HepG2 (cell line): Measurements from ENCODE around the gene SPATS2. TPM values are rescaled to one million over a fixed set of nuclear protein-coding genes. Genes with fewer than 3 reads are reported as not detected.

Experiments used
- ASH2L ChIP-seq: fragments of 300-600, 200-600 bp; sonication (generic); IDR thresholded peaks from 2 replicates; pipeline ENCODE4 v1.7.0; 2017; ENCODE audit warnings: low read depth, mild to moderate bottlenecking, moderate library complexity, mixed read lengths, low read length; ENCODE audit not compliant: insufficient read length
- CHCHD3 ChIP-seq: sonication (generic); formaldehyde crosslinking; IDR thresholded peaks from 2 replicates; pipeline ENCODE4 v1.8.0; 2022; ENCODE audit warnings: mild to moderate bottlenecking, missing genetic modification reagents, moderate library complexity
- DNMT1 ChIP-seq: sonication (generic); formaldehyde crosslinking; IDR thresholded peaks from 2 replicates; pipeline ENCODE4 v1.5.1; 2020; ENCODE audit warnings: mild to moderate bottlenecking, missing genetic modification reagents
- EHMT2 ChIP-seq: fragments of 200-600 bp; sonication (generic); IDR thresholded peaks from 2 replicates; pipeline ENCODE4 v1.7.0; 2017; ENCODE audit warnings: antibody characterized with exemption, low read depth, low read length, borderline replicate concordance
- EZH2 ChIP-seq: conservative IDR thresholded peaks from 2 replicates; pipeline ENCODE4 v1.6.1; 2012; ENCODE audit warnings: mild to moderate bottlenecking, low read depth, low read length, moderate library complexity
- HNF4G ChIP-seq, 2 experiments: sonication (generic) in 1 of 2; formaldehyde crosslinking in 1 of 2; IDR thresholded peaks; 2 replicates each; pipeline versions ENCODE4 v1.4.0 to v1.6.1; 2011 to 2020; ENCODE audit warnings: borderline replicate concordance in 2 of 2, low read depth in 2 of 2, mild to moderate bottlenecking in 2 of 2, low read length in 1 of 2, missing genetic modification reagents in 1 of 2, moderate library complexity in 1 of 2
- MIXL1 ChIP-seq: IDR thresholded peaks from 2 replicates; pipeline ENCODE4 v1.6.1; 2016
- SP1 ChIP-seq, 2 experiments: fragments of 450-650 bp in 1 of 2; sonication (generic) in 1 of 2; formaldehyde crosslinking in 1 of 2; IDR thresholded peaks; 2 replicates each; pipeline versions ENCODE4 v1.4.0 to v1.6.1; 2016 to 2020; ENCODE audit warnings: missing genetic modification reagents in 1 of 2
- ZNF501 ChIP-seq: sonication (generic); formaldehyde crosslinking; IDR thresholded peaks from 2 replicates; pipeline ENCODE4 v1.5.1; 2020; ENCODE audit warnings: mild to moderate bottlenecking, moderate library complexity, missing genetic modification reagents
- ZNF543 ChIP-seq: sonication (generic); formaldehyde crosslinking; IDR thresholded peaks from 2 replicates; pipeline ENCODE4 v1.4.0; 2020; ENCODE audit warnings: mild to moderate bottlenecking, missing genetic modification reagents
- ZNF564 ChIP-seq: sonication (generic); formaldehyde crosslinking; IDR thresholded peaks from 2 replicates; pipeline ENCODE4 v1.8.1; 2023; ENCODE audit warnings: mild to moderate bottlenecking, missing genetic modification reagents
- ZNF672 ChIP-seq: sonication (generic); formaldehyde crosslinking; IDR thresholded peaks from 2 replicates; pipeline ENCODE4 v1.8.1; 2022; ENCODE audit warnings: missing genetic modification reagents
- ZNF816 ChIP-seq: sonication (generic); formaldehyde crosslinking; IDR thresholded peaks from 2 replicates; pipeline ENCODE4 v1.8.0; 2022; ENCODE audit warnings: missing genetic modification reagents, mild to moderate bottlenecking, borderline replicate concordance
- ZNF891 ChIP-seq: sonication (generic); formaldehyde crosslinking; IDR thresholded peaks from 2 replicates; pipeline ENCODE4 v1.5.0; 2020; ENCODE audit warnings: mild to moderate bottlenecking, missing genetic modification reagents
- polyA plus RNA-seq, 8 experiments: library from polyadenylated mRNA; depleted of rRNA in 3 of 8; stranded (reverse) in 7 of 8; unstranded in 1 of 8; fragments of >200 nt; fragmentation: Illumina TruSeq in 4 of 8; extraction: Trizol in 4 of 8; gene quantifications; 2 replicates each; pipeline versions ENCODE4 v1.2.1 to v1.2.3, GENCODE V29; 2011 to 2016; ENCODE audit warnings: low read depth in 4 of 8, missing spikeins in 1 of 8, mixed read lengths in 1 of 8; ENCODE audit not compliant: insufficient read depth in 1 of 8
- total RNA-seq, 5 experiments: library from RNA; depleted of rRNA; stranded (reverse); fragments of >200 nt; fragmentation: Illumina TruSeq; extraction: Trizol; gene quantifications; 2 replicates each; pipeline ENCODE4 v1.2.3, GENCODE V29; 2016; ENCODE audit warnings: low read depth in 1 of 5
- TF ChIP-seq, protein P1 (sequence below): sonication (generic); formaldehyde crosslinking; IDR thresholded peaks from 2 replicates; pipeline ENCODE4 v1.4.0; 2020; ENCODE audit warnings: missing genetic modification reagents, borderline replicate concordance
- TF ChIP-seq, protein P2 (sequence below): sonication (generic); formaldehyde crosslinking; IDR thresholded peaks from 2 replicates; pipeline ENCODE4 v1.4.0; 2020; ENCODE audit warnings: missing genetic modification reagents
- TF ChIP-seq, protein P3 (sequence below): sonication (generic); formaldehyde crosslinking; IDR thresholded peaks from 2 replicates; pipeline ENCODE4 v1.4.0; 2020; ENCODE audit warnings: missing genetic modification reagents
- TF ChIP-seq, protein P4 (sequence below), 2 experiments: sonication (generic) in 1 of 2; formaldehyde crosslinking in 1 of 2; IDR thresholded peaks; 2 replicates each; pipeline versions ENCODE4 v1.5.1 to v1.6.1; 2011 to 2020; ENCODE audit warnings: borderline replicate concordance in 1 of 2, low read depth in 1 of 2, low read length in 1 of 2, mild to moderate bottlenecking in 1 of 2, missing genetic modification reagents in 1 of 2, moderate library complexity in 1 of 2

SPATS2 gene
- total and polyA plus RNA-seq, 2 of the 13 experiments (the other 11 are each of a cell fraction or from before 2014, with no cell fraction given) = 19.3 to 28.1 TPM

DNA sequence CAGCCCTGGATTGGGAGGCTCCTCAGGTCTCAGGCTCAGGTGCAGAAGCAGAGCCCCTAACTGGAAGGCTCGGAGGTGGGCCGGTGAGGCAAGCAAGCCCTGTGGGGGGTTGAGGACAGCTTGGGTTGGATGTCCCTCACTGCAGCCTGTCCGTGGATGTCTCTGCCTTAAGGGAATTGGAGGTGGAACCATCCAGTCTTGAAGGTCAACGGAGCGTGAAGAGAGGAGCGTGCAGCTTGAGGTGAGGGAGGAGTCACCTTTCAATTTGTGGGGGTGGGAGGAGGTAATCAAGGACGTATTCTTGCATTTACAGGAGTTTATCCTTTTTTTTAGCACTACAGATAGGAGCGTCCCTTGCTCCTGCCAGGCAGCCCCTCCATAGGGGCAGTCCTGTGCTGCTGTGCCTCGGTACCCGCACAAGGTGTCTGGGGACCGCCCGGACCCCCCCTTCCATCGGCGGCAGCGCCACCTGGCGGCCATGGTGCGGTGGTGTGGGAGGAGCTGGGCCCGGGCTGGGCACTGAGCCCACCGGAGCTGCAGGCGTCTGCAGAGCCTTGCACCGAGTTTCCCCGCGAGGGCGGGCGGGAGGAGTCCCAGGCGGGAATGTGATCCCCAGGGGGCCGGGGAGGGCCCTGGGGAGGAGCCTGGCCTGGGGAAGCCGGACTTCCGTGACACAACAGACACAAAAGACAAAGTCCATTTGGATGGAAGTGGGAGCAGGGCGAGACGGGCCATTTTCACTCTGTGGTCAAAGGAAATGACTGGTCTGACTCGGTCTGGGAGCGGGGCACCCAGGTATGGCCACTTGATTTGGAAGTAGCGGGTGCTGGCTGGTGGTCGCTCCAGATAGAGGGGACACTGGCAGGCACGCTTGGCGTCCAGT, 19.7 kb upstream of the SPATS2 start (continued):
- TF ChIP-seq ASH2L (peak; percentile 71), ZNF543 (CRISPR knock-in tag) (0 out of 2 replicates have a peak, but pooled peaks have one; percentile 82), ZNF564 (no peak; the same call in 1 of the 2 replicates), ZNF816 (peak; percentile 95), ZNF891 (CRISPR knock-in tag) (peak; percentile 61; the same call in 1 of the 2 replicates), EZH2 (peak; percentile 95), EHMT2 (no peak), DNMT1 (CRISPR knock-in tag) (no peak), ZNF501 (CRISPR knock-in tag) (peak; percentile 76), CHCHD3 (CRISPR knock-in tag) (no peak), HNF4G (IDR thresholded peaks at IDR 0.05; ENCODE audit: borderline replicate concordance, low read depth, low read length) (peak; percentile 89), HNF4G (CRISPR knock-in tag; IDR thresholded peaks at IDR 0.05; ENCODE audit: borderline replicate concordance, low read depth) (peak; percentile 95), ZNF672 (CRISPR knock-in tag) (no peak), MIXL1 (no peak), SP1 (IDR thresholded peaks at IDR 0.05) (no peak), SP1 (CRISPR knock-in tag; IDR thresholded peaks at IDR 0.05) (peak; percentile 64)
- TF ChIP-seq, protein P1, sequence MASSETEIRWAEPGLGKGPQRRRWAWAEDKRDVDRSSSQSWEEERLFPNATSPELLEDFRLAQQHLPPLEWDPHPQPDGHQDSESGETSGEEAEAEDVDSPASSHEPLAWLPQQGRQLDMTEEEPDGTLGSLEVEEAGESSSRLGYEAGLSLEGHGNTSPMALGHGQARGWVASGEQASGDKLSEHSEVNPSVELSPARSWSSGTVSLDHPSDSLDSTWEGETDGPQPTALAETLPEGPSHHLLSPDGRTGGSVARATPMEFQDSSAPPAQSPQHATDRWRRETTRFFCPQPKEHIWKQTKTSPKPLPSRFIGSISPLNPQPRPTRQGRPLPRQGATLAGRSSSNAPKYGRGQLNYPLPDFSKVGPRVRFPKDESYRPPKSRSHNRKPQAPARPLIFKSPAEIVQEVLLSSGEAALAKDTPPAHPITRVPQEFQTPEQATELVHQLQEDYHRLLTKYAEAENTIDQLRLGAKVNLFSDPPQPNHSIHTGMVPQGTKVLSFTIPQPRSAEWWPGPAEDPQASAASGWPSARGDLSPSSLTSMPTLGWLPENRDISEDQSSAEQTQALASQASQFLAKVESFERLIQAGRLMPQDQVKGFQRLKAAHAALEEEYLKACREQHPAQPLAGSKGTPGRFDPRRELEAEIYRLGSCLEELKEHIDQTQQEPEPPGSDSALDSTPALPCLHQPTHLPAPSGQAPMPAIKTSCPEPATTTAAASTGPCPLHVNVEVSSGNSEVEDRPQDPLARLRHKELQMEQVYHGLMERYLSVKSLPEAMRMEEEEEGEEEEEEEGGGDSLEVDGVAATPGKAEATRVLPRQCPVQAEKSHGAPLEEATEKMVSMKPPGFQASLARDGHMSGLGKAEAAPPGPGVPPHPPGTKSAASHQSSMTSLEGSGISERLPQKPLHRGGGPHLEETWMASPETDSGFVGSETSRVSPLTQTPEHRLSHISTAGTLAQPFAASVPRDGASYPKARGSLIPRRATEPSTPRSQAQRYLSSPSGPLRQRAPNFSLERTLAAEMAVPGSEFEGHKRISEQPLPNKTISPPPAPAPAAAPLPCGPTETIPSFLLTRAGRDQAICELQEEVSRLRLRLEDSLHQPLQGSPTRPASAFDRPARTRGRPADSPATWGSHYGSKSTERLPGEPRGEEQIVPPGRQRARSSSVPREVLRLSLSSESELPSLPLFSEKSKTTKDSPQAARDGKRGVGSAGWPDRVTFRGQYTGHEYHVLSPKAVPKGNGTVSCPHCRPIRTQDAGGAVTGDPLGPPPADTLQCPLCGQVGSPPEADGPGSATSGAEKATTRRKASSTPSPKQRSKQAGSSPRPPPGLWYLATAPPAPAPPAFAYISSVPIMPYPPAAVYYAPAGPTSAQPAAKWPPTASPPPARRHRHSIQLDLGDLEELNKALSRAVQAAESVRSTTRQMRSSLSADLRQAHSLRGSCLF (CRISPR knock-in tag) = peak; percentile 88; the same call in 1 of the 2 replicates
- TF ChIP-seq, protein P2, sequence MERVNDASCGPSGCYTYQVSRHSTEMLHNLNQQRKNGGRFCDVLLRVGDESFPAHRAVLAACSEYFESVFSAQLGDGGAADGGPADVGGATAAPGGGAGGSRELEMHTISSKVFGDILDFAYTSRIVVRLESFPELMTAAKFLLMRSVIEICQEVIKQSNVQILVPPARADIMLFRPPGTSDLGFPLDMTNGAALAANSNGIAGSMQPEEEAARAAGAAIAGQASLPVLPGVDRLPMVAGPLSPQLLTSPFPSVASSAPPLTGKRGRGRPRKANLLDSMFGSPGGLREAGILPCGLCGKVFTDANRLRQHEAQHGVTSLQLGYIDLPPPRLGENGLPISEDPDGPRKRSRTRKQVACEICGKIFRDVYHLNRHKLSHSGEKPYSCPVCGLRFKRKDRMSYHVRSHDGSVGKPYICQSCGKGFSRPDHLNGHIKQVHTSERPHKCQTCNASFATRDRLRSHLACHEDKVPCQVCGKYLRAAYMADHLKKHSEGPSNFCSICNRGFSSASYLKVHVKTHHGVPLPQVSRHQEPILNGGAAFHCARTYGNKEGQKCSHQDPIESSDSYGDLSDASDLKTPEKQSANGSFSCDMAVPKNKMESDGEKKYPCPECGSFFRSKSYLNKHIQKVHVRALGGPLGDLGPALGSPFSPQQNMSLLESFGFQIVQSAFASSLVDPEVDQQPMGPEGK (CRISPR knock-in tag) = peak; percentile 99
- TF ChIP-seq, protein P3, sequence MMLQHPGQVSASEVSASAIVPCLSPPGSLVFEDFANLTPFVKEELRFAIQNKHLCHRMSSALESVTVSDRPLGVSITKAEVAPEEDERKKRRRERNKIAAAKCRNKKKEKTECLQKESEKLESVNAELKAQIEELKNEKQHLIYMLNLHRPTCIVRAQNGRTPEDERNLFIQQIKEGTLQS (CRISPR knock-in tag) = no peak
- TF ChIP-seq, protein P4, sequence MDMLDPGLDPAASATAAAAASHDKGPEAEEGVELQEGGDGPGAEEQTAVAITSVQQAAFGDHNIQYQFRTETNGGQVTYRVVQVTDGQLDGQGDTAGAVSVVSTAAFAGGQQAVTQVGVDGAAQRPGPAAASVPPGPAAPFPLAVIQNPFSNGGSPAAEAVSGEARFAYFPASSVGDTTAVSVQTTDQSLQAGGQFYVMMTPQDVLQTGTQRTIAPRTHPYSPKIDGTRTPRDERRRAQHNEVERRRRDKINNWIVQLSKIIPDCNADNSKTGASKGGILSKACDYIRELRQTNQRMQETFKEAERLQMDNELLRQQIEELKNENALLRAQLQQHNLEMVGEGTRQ (IDR thresholded peaks at IDR 0.05; ENCODE audit: low read depth, low read length) = no peak
- TF ChIP-seq, protein P4 (CRISPR knock-in tag; IDR thresholded peaks at IDR 0.05; ENCODE audit: borderline replicate concordance) = no peak; the same call in 1 of the 2 replicates
